ENCODE measurements around the gene GPC5. TPM values are rescaled to one million over a fixed set of nuclear protein-coding genes. Genes with fewer than 3 reads are reported as not detected.

Gene GPC5
- total and polyA plus RNA-seq, 9 of the 15 experiments (the other 6 are each of a cell fraction or from before 2014, with no cell fraction given): 0.18 to 0.27 TPM; not detected in 7

- no peak for FAIRE-seq
- CTCF ChIA-PET (ENCODE audit: low intra/inter-chr PET ratio): no interaction called here
- in situ Hi-C loops (cut with MboI): no loop called here
Observed at GRCh38 chr13:91882918-91883317, 484.5 kb downstream of the GPC5 start.

More at GRCh38 chr13:91882918-91883317, 484.5 kb downstream of the GPC5 start:
- no peak overlapping the region for H3K9ac ChIP-seq (ENCODE audit: insufficient read depth in 1 of 2, low read depth in 2 of 2, low read length in 2 of 2)
- BruUV-seq (replicated peaks): no TSS peak
- H3K4me2 ChIP-seq (ENCODE audit: insufficient read depth, low read length): no peak overlapping the region
- intact Hi-C loops (cut with micrococcal nuclease): no loop called here
- H3K9me1 ChIP-seq (ENCODE audit: control insufficient read depth, insufficient read depth, low read length): no peaks in the 10 kb centered on the region
- no peak overlapping the region for H3K4me3 ChIP-seq
- no peaks in the 10 kb centered on the region for H3K9me3 ChIP-seq (replicated peaks; ENCODE audit: control insufficient read depth, insufficient read depth, low read depth, low read length)
- no peaks in the 10 kb centered on the region for H3K27me3 ChIP-seq (ENCODE audit: control insufficient read depth in 2 of 2, insufficient read depth in 2 of 2, low read length in 2 of 2)
- ATAC-seq (no peak), DNase-seq (ENCODE audit: extremely low read depth in 1 of 4, low spot score in 3 of 4) (no peak)
- no peaks in the 10 kb centered on the region for H3K4me1 ChIP-seq (replicated peaks in 1 of 2; ENCODE audit: control insufficient read depth in 2 of 2, insufficient read depth in 2 of 2, low read length in 2 of 2)
- POLR2A ChIA-PET: no interaction called here
- H2AFZ ChIP-seq (ENCODE audit: low read depth, low read length): no peak overlapping the region
- H4K20me1 ChIP-seq (replicated peaks; ENCODE audit: control insufficient read depth, insufficient read depth, low read length): no peaks in the 10 kb centered on the region
- no peaks in the 10 kb centered on the region for H3K79me2 ChIP-seq (ENCODE audit: control insufficient read depth, insufficient read depth, low read length)
- TF ChIP-seq HDAC2 (IDR thresholded peaks at IDR 0.05) (no peak), SNAPC5 (CRISPR knock-in tag; IDR thresholded peaks at IDR 0.05) (no peak), CBX2 (IDR thresholded peaks at IDR 0.05; ENCODE audit: insufficient read depth, low read length, poor library complexity, severe bottlenecking) (no peak), CC2D1A (IDR thresholded peaks at IDR 0.05) (no peak), XRCC3 (IDR thresholded peaks at IDR 0.05) (no peak), PHTF2 (CRISPR knock-in tag; IDR thresholded peaks at IDR 0.05) (no peak), USF2 (CRISPR knock-in tag; IDR thresholded peaks at IDR 0.05) (no peak), HMBOX1 (IDR thresholded peaks at IDR 0.05) (no peak), HES1 (IDR thresholded peaks at IDR 0.05; ENCODE audit: low read depth) (no peak), TEAD1 (CRISPR knock-in tag; IDR thresholded peaks at IDR 0.05) (no peak), XRCC4 (IDR thresholded peaks at IDR 0.05; ENCODE audit: extremely low read depth, insufficient read depth, insufficient read length) (no peak), ZNF175 (CRISPR knock-in tag; IDR thresholded peaks at IDR 0.05; ENCODE audit: low read depth) (no peak), KAT8 (IDR thresholded peaks at IDR 0.05; ENCODE audit: low read depth) (no peak), ZNF764 (CRISPR knock-in tag; IDR thresholded peaks at IDR 0.05; ENCODE audit: low read depth) (no peak)
- no peaks in the 10 kb centered on the region for H3K36me3 ChIP-seq (ENCODE audit: control insufficient read depth, insufficient read depth, low read length)
- no peak overlapping the region for H3K27ac ChIP-seq (ENCODE audit: extremely low read depth, low read depth, low read length)
